Fibroblast of lung (primary cell): Measurements from ENCODE around the gene CAPZB.

Experiments
- CTCF ChIP-seq, 2 donors: IDR thresholded peaks in 1 of 2; conservative IDR thresholded peaks in 1 of 2; 1 replicate in 1 of 2; 2 replicates in 1 of 2; pipeline ENCODE4 v1.5.1; 2011 to 2012; ENCODE audit warnings: low read length in 2 of 2, control low read depth in 1 of 2, inconsistent platforms in 1 of 2, low read depth in 1 of 2, mild to moderate bottlenecking in 1 of 2
- EZH2 ChIP-seq: IDR thresholded peaks from 2 replicates; pipeline ENCODE4 v1.5.1; 2012; ENCODE audit warnings: low read length, control low read depth, mild to moderate bottlenecking; ENCODE audit errors: missing control alignments

GRCh38 chr1:19410393-19410792 lies 74.9 kb downstream of the CAPZB start:
- TF ChIP-seq CTCF (conservative IDR thresholded peaks at IDR 0.05 in 1 of 2, IDR thresholded peaks at IDR 0.05 in 1 of 2; ENCODE audit: low read depth in 1 of 2, low read length in 2 of 2): no peak
- TF ChIP-seq EZH2: no peak
